Measurements from ENCODE around the gene FBXO17.
"Not testable (repeated sequence)": the region's sequence is repeated elsewhere in the genome, so short reads cannot be mapped to it uniquely, and the experiment has no call there.

The FBXO17 gene

DNA sequence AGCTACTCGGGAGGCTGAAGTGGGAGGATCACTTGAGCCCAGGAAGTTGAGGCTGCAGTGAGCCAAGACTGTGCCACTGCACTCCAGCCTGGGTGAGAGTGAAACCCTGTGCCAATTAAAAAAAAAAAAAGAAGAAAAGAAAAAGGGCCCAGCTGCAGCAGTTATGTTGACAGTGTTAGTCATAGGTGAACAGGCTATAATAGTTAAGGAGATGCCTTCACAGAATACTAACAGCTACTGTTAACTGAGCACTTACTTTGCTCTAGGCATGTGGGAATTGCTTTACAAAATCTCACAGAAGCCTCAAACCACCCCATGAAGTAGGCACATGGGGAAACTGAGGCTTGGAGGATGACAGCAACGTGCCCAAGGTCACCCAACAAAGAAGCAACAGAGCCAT lies 3.9 kb downstream of the FBXO17 start:
- no peaks in the 10 kb centered on the region for H3K4me1 ChIP-seq (ENCODE audit: insufficient read depth, low read length, poor library complexity, severe bottlenecking)
- no peaks in the 10 kb centered on the region for H4K20me1 ChIP-seq (ENCODE audit: insufficient read depth, low read length, poor library complexity, severe bottlenecking)
- TF ChIP-seq, protein P1, sequence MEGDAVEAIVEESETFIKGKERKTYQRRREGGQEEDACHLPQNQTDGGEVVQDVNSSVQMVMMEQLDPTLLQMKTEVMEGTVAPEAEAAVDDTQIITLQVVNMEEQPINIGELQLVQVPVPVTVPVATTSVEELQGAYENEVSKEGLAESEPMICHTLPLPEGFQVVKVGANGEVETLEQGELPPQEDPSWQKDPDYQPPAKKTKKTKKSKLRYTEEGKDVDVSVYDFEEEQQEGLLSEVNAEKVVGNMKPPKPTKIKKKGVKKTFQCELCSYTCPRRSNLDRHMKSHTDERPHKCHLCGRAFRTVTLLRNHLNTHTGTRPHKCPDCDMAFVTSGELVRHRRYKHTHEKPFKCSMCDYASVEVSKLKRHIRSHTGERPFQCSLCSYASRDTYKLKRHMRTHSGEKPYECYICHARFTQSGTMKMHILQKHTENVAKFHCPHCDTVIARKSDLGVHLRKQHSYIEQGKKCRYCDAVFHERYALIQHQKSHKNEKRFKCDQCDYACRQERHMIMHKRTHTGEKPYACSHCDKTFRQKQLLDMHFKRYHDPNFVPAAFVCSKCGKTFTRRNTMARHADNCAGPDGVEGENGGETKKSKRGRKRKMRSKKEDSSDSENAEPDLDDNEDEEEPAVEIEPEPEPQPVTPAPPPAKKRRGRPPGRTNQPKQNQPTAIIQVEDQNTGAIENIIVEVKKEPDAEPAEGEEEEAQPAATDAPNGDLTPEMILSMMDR (conservative IDR thresholded peaks at IDR 0.05; ENCODE audit: low read length) = no peak
- no peak for TF ChIP-seq EZH2phosphoT487 (IDR thresholded peaks at IDR 0.05; ENCODE audit: borderline replicate concordance)
- H3K4me2 ChIP-seq (ENCODE audit: low read depth, low read length, poor library complexity, severe bottlenecking) = no peak overlapping the region
- H3K36me3 ChIP-seq (ENCODE audit: insufficient read depth, low read length) = no peaks in the 10 kb centered on the region
- H3K9ac ChIP-seq (ENCODE audit: low read depth, low read length, poor library complexity, severe bottlenecking) = no peak overlapping the region
- H3K9me2 ChIP-seq (replicated peaks; ENCODE audit: low read depth, low read length) = no peaks in the 10 kb centered on the region
- no peaks in the 10 kb centered on the region for H3K9me3 ChIP-seq (ENCODE audit: insufficient read depth, low read depth, low read length)
- H3K27me3 ChIP-seq (ENCODE audit: insufficient read depth, low read length, poor library complexity, severe bottlenecking) = no peaks in the 10 kb centered on the region
- H3K4me3 ChIP-seq (ENCODE audit: low read length, poor library complexity, severe bottlenecking) = no peak overlapping the region
- no peak overlapping the region for H2AFZ ChIP-seq (ENCODE audit: low read length)
- no peaks in the 10 kb centered on the region for H3K79me2 ChIP-seq (ENCODE audit: insufficient read depth, low read length)
- H3F3A ChIP-seq (ENCODE audit: low read depth) = no peaks in the 10 kb centered on the region

DNA sequence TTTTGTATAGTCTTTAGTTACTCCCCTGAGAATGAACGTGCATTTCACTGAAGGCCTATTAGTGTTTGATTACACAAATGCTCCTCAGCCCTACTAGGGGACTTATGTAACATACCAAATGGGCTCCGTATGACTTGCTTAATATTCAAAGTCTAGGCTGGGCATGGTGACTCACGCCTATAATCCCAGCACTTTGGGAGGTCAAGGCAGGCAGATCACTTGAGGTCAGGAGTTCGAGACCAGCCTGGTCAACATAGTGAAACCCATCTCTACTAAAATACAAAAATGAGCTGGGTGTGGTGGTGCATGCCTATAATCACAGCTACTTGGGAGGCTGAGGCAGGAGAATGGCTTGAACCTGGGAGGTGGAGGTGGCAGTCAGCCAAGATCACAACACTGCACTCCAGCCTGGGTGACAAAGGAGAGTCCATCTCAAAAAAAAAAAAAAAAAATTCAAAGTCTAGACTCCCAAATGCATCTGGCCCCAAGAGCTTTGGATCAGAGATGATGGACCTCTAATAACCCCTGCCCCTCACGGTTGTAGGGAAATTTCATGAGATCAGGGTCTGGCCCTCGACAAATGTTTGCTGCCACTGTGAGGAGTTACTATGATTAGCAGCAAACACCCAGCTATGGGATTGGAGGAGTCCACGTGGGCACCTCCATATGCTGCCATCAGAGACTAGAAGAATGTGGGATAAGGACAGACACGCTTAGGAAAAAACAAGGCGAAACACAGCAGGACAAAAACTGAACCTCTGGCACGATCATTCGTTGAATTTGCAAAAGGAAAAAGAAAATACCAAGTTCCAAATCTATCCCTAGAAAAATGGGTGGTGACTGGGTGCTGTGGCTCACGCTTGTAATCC lies 4.6 kb downstream of the FBXO17 start:
- H3K4me3 ChIP-seq (ENCODE audit: low read length, poor library complexity, severe bottlenecking) = no peak overlapping the region
- no peaks in the 10 kb centered on the region for H3K4me1 ChIP-seq (ENCODE audit: insufficient read depth, low read length, poor library complexity, severe bottlenecking)
- no peaks in the 10 kb centered on the region for H3K36me3 ChIP-seq (ENCODE audit: insufficient read depth, low read length)
- TF ChIP-seq, protein P1 (conservative IDR thresholded peaks at IDR 0.05; ENCODE audit: low read length) = no peak
- TF ChIP-seq EZH2phosphoT487 (IDR thresholded peaks at IDR 0.05; ENCODE audit: borderline replicate concordance) = no peak
- no peaks in the 10 kb centered on the region for H3K27me3 ChIP-seq (ENCODE audit: insufficient read depth, low read length, poor library complexity, severe bottlenecking)
- no peaks in the 10 kb centered on the region for H3F3A ChIP-seq (ENCODE audit: low read depth)
- no peak overlapping the region for H3K9ac ChIP-seq (ENCODE audit: low read depth, low read length, poor library complexity, severe bottlenecking)
- no peaks in the 10 kb centered on the region for H3K9me2 ChIP-seq (replicated peaks; ENCODE audit: low read depth, low read length)
- no peak overlapping the region for H2AFZ ChIP-seq (ENCODE audit: low read length)
- no peak overlapping the region for H3K4me2 ChIP-seq (ENCODE audit: low read depth, low read length, poor library complexity, severe bottlenecking)
- no peaks in the 10 kb centered on the region for H3K79me2 ChIP-seq (ENCODE audit: insufficient read depth, low read length)
- H4K20me1 ChIP-seq (ENCODE audit: insufficient read depth, low read length, poor library complexity, severe bottlenecking) = no peaks in the 10 kb centered on the region
- no peaks in the 10 kb centered on the region for H3K9me3 ChIP-seq (ENCODE audit: insufficient read depth, low read depth, low read length)

DNA sequence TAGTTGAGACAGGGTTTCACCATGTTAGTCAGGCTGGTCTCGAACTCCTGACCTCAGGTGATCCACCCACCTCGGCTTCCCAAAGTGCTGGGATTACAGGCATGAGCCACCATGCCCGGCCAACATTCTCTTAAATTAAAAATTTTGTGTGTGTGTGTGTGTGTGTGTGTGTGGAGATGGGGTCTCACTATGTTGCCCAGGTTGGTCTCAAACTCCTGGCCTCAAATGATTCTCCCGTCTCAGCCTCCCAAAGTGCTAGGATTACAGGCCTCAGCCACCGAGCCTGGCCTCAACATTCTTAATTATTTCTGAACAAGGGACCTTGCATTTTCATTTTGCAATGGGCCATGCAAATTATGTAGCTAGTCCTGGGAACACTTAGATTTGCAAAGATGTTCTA lies 9.4 kb downstream of the FBXO17 start:
- H2AFZ ChIP-seq (ENCODE audit: low read length); H3K79me2 ChIP-seq (ENCODE audit: insufficient read depth, low read length); H3K36me3 ChIP-seq (ENCODE audit: insufficient read depth, low read length); H3K9me2 ChIP-seq (replicated peaks; ENCODE audit: low read depth, low read length); H3K9ac ChIP-seq (ENCODE audit: low read depth, low read length, poor library complexity, severe bottlenecking); H3K4me2 ChIP-seq (ENCODE audit: low read depth, low read length, poor library complexity, severe bottlenecking); H3K9me3 ChIP-seq (ENCODE audit: insufficient read depth, low read depth, low read length); H3F3A ChIP-seq (ENCODE audit: low read depth); H3K4me3 ChIP-seq (ENCODE audit: low read length, poor library complexity, severe bottlenecking); H3K4me1 ChIP-seq (ENCODE audit: insufficient read depth, low read length, poor library complexity, severe bottlenecking); H3K27me3 ChIP-seq (ENCODE audit: insufficient read depth, low read length, poor library complexity, severe bottlenecking); H4K20me1 ChIP-seq (ENCODE audit: insufficient read depth, low read length, poor library complexity, severe bottlenecking): not testable (repeated sequence)

DNA sequence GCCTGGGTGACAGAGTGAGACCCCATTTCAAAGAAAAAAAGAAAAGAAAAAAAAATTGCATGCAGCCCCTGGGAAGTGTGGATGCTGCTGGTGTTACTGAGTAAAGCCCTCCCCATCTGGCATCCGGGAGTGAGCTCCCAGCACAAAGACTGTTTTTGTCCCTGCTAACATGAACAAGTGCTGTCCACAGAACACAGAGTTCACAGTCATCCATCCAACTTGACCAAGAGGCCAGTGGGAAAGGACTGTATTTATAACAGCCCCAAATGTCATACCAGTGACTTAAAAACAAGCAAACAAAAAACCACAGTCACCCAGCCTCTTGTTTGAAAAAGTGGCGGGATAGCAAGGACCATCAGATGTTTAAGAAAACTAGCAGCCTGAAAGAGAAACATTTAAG lies 10.8 kb downstream of the FBXO17 start:
- H3K9me3 ChIP-seq (ENCODE audit: insufficient read depth, low read depth, low read length) = no peaks in the 10 kb centered on the region
- no peaks in the 10 kb centered on the region for H3K9me2 ChIP-seq (replicated peaks; ENCODE audit: low read depth, low read length)
- H3K27me3 ChIP-seq (ENCODE audit: insufficient read depth, low read length, poor library complexity, severe bottlenecking) = no peaks in the 10 kb centered on the region
- no peaks in the 10 kb centered on the region for H4K20me1 ChIP-seq (ENCODE audit: insufficient read depth, low read length, poor library complexity, severe bottlenecking)
- H3F3A ChIP-seq (ENCODE audit: low read depth) = no peaks in the 10 kb centered on the region
- H3K9ac ChIP-seq (ENCODE audit: low read depth, low read length, poor library complexity, severe bottlenecking) = no peak overlapping the region
- H3K79me2 ChIP-seq (ENCODE audit: insufficient read depth, low read length) = no peaks in the 10 kb centered on the region
- no peak overlapping the region for H3K4me3 ChIP-seq (ENCODE audit: low read length, poor library complexity, severe bottlenecking)
- peak overlapping the region; percentile 32; the same call in 1 of the 2 replicates for H2AFZ ChIP-seq (ENCODE audit: low read length)
- H3K4me2 ChIP-seq (ENCODE audit: low read depth, low read length, poor library complexity, severe bottlenecking) = no peak overlapping the region
- TF ChIP-seq, protein P1 (conservative IDR thresholded peaks at IDR 0.05; ENCODE audit: low read length) = no peak
- TF ChIP-seq EZH2phosphoT487 (IDR thresholded peaks at IDR 0.05; ENCODE audit: borderline replicate concordance) = no peak
- H3K4me1 ChIP-seq (ENCODE audit: insufficient read depth, low read length, poor library complexity, severe bottlenecking) = no peaks in the 10 kb centered on the region
- H3K36me3 ChIP-seq (ENCODE audit: insufficient read depth, low read length) = no peaks in the 10 kb centered on the region
